ENCODE data around the gene LBHD1. TPM values are rescaled to one million over a fixed set of nuclear protein-coding genes. Genes with fewer than 3 reads are reported as not detected.
"Not testable (repeated sequence)": the region's sequence is repeated elsewhere in the genome, so short reads cannot be mapped to it uniquely, and the experiment has no call there.

The LBHD1 gene
- total RNA-seq, 1 experiment from 2014 or later, result 7.8 TPM

DNA sequence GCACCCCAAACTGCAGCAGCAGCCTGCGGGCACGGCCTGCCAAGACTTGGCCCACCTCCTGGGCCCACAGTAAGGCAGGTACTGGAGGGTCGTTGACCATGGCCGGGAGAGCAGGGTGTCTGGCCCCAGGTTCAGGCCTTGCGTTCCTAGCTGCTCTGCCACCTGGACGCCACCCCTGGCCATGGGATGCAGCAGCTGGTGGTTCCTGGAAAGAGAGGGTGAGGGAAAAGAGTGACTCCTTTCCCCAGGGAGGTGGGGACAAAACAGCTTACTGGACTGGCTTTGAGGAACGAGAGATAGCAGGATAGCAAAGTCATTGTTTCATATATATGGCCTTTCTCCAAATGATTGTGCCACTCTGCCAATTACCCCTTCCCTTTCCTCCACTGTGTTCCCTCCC lies 33.3 kb upstream of the LBHD1 start:
- CTCF ChIA-PET, result interaction anchor here (0.5 kb wide), 1 partner anchor 69 kb away, joined by 7 read pairs; no protein-coding TSS in a partner anchor
- TF ChIP-seq EZH2 (IDR thresholded peaks at IDR 0.05; ENCODE audit: borderline replicate concordance, low read depth, low read length, poor library complexity, severe bottlenecking), result no peak
- TF ChIP-seq, protein P1, sequence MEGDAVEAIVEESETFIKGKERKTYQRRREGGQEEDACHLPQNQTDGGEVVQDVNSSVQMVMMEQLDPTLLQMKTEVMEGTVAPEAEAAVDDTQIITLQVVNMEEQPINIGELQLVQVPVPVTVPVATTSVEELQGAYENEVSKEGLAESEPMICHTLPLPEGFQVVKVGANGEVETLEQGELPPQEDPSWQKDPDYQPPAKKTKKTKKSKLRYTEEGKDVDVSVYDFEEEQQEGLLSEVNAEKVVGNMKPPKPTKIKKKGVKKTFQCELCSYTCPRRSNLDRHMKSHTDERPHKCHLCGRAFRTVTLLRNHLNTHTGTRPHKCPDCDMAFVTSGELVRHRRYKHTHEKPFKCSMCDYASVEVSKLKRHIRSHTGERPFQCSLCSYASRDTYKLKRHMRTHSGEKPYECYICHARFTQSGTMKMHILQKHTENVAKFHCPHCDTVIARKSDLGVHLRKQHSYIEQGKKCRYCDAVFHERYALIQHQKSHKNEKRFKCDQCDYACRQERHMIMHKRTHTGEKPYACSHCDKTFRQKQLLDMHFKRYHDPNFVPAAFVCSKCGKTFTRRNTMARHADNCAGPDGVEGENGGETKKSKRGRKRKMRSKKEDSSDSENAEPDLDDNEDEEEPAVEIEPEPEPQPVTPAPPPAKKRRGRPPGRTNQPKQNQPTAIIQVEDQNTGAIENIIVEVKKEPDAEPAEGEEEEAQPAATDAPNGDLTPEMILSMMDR (conservative IDR thresholded peaks at IDR 0.05; ENCODE audit: low read depth, low read length), result no peak
- no TSS peak for BruUV-seq (replicated peaks)
- intact Hi-C loops (cut with micrococcal nuclease; ENCODE audit: unreplicated experiment), result loop anchor here (5.0 kb wide), 2 partner anchors 113 to 308 kb away; partner anchors contain the start of gene TUT1
- Histone ChIP-seq H3K4me3 (ENCODE audit: low read depth, low read length, poor library complexity, severe bottlenecking) (peak overlapping the region; percentile 65), H3K9me3 (ENCODE audit: low read depth, low read length, poor library complexity, severe bottlenecking) (no peaks in the 10 kb centered on the region), H3K36me3 (ENCODE audit: insufficient read depth, low read length, poor library complexity, severe bottlenecking) (peaks cover 16% of the 10 kb centered on the region), H3K27me3 (replicated peaks; ENCODE audit: insufficient read depth, low read depth, low read length, poor library complexity) (no peaks in the 10 kb centered on the region), H3K27ac (ENCODE audit: low read depth, low read length, poor library complexity, severe bottlenecking) (peak overlapping the region; percentile 75), H3K4me1 (ENCODE audit: insufficient read depth, low read length, poor library complexity, severe bottlenecking) (peaks cover 37% of the 10 kb centered on the region)
- POLR2A ChIA-PET (ENCODE audit: low non-redundant PET), result interaction anchor here (1.6 kb wide), 1 partner anchor 40 kb away, joined by 5 read pairs; the partner anchor contains the start of genes C11orf98 and CSKMT
- DNase-seq (ENCODE audit: low spot score), result no peak

DNA sequence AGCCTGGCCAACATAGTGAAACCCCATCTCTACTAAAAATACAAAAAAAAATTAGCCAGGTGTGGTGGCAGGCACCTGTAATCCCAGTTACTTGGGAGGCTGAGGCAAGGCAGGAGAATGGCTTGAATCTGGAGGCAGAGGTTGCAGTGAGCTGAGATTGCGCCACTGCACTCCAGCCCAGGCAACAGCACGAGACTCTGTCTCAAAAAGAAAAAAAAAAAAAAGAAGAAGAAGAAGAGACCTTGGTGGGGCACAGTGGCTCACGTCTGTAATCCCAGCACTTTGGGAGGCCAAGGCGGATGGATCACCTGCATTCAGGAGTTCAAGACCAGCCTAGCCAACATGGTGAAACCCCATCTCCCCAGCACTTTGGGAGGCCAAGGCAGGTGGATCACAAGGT lies 31.9 kb upstream of the LBHD1 start:
- H3K27ac ChIP-seq (ENCODE audit: low read depth, low read length, poor library complexity, severe bottlenecking); CTCF ChIA-PET; BruUV-seq (replicated peaks); intact Hi-C loops (cut with micrococcal nuclease; ENCODE audit: unreplicated experiment); POLR2A ChIA-PET (ENCODE audit: low non-redundant PET); H3K9me3 ChIP-seq (ENCODE audit: low read depth, low read length, poor library complexity, severe bottlenecking); H3K27me3 ChIP-seq (replicated peaks; ENCODE audit: insufficient read depth, low read depth, low read length, poor library complexity); DNase-seq (ENCODE audit: low spot score); H3K4me3 ChIP-seq (ENCODE audit: low read depth, low read length, poor library complexity, severe bottlenecking): not testable (repeated sequence)
- H3K4me1 ChIP-seq (ENCODE audit: insufficient read depth, low read length, poor library complexity, severe bottlenecking), result peaks cover 26% of the 10 kb centered on the region
- peaks cover 12% of the 10 kb centered on the region for H3K36me3 ChIP-seq (ENCODE audit: insufficient read depth, low read length, poor library complexity, severe bottlenecking)

DNA sequence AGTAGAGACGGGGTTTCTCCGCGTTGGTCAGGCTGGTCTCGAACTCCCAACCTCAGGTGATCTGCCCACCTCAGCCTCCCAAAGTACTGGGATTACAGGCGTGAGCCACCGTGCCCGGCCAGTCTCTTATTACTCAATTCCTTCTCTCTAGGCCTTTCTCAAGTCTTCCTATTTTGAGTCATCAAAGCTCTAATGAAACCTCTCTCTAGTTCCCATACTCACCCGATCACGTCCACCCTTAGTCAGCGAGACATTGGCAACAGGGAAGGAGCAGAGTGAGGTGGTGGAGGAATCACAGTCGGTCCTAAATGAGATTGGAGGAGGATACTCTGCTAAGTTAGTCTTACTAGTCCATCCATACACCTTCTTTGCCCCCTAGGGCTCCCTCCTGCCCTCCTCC lies 30.2 kb upstream of the LBHD1 start:
- ChIA-PET POLR2A (ENCODE audit: low non-redundant PET) (no interaction called here), CTCF (no interaction called here)
- Histone ChIP-seq H3K9me3 (ENCODE audit: low read depth, low read length, poor library complexity, severe bottlenecking) (no peaks in the 10 kb centered on the region), H3K27me3 (replicated peaks; ENCODE audit: insufficient read depth, low read depth, low read length, poor library complexity) (no peaks in the 10 kb centered on the region), H3K4me1 (ENCODE audit: insufficient read depth, low read length, poor library complexity, severe bottlenecking) (peaks cover 18% of the 10 kb centered on the region), H3K4me3 (ENCODE audit: low read depth, low read length, poor library complexity, severe bottlenecking) (no peak overlapping the region), H3K27ac (ENCODE audit: low read depth, low read length, poor library complexity, severe bottlenecking) (no peak overlapping the region), H3K36me3 (ENCODE audit: insufficient read depth, low read length, poor library complexity, severe bottlenecking) (peaks cover 12% of the 10 kb centered on the region)
- intact Hi-C loops (cut with micrococcal nuclease; ENCODE audit: unreplicated experiment), result no loop called here
- DNase-seq (ENCODE audit: low spot score), result no peak
- TF ChIP-seq, protein P1 (conservative IDR thresholded peaks at IDR 0.05; ENCODE audit: low read depth, low read length), result no peak
- no peak for TF ChIP-seq EZH2 (IDR thresholded peaks at IDR 0.05; ENCODE audit: borderline replicate concordance, low read depth, low read length, poor library complexity, severe bottlenecking)
- BruUV-seq (replicated peaks), result no TSS peak
